ENCODE measurements around the gene SHB. TPM values are rescaled to one million over a fixed set of nuclear protein-coding genes. Genes with fewer than 3 reads are reported as not detected.

SHB gene
- total RNA-seq, 4 donors from 2014 or later, result 18.4 to 27.5 (median 22.0) TPM

- DNase-seq, result no peak
- intact Hi-C loops (cut with DNase I), result loop anchor here (5.0 to 10.0 kb wide), 2 partner anchors 70 to 72 kb away; no protein-coding TSS in a partner anchor
- no peaks in the 10 kb centered on the region for H3K36me3 ChIP-seq
- peaks cover 41 to 49% of the 10 kb centered on the region in 2 donors for H3K4me1 ChIP-seq
- H3K27me3 ChIP-seq, result no peaks in the 10 kb centered on the region
- TF ChIP-seq POLR2A (IDR thresholded peaks at IDR 0.05) (no peak), CTCF (IDR thresholded peaks at IDR 0.05) (no peak)
- H3K4me3 ChIP-seq (replicated peaks in 1 of 3), result no peak overlapping the region
- WGBS, 2 donors, result 63 to 83% methylated on average over 4 of the region's 4 CpGs
- H3K9me3 ChIP-seq, result no peaks in the 10 kb centered on the region
- no peak overlapping the region for H3K27ac ChIP-seq
These were observed 53.8 kb downstream of the SHB start for GRCh38 chr9:38015266-38015665.

GRCh38 chr9:38012767-38013450 is 56.1 kb downstream of the SHB start:
- Histone ChIP-seq H3K27ac (no peak overlapping the region), H3K4me3 (replicated peaks in 1 of 3) (no peak overlapping the region), H3K36me3 (no peaks in the 10 kb centered on the region), H3K27me3 (no peaks in the 10 kb centered on the region), H3K9me3 (no peaks in the 10 kb centered on the region), H3K4me1 (peaks cover 28 to 38% of the 10 kb centered on the region in 2 donors)
- no peak for TF ChIP-seq CTCF (IDR thresholded peaks at IDR 0.05)
- no peak for TF ChIP-seq POLR2A (IDR thresholded peaks at IDR 0.05)
- DNase-seq, result no peak
- WGBS, 2 donors, result 90 to 93% methylated on average over 9 of the region's 9 CpGs
- intact Hi-C loops (cut with DNase I), result loop anchor here (10.0 kb wide), 1 partner anchor 68 kb away; no protein-coding TSS in a partner anchor

GRCh38 chr9:38011991-38012390 is 57.0 kb downstream of the SHB start:
- Histone ChIP-seq H3K4me3 (replicated peaks in 1 of 3) (no peak overlapping the region), H3K27ac (no peak overlapping the region), H3K4me1 (peaks cover 22 to 38% of the 10 kb centered on the region in 2 donors), H3K27me3 (no peaks in the 10 kb centered on the region), H3K36me3 (no peaks in the 10 kb centered on the region), H3K9me3 (no peaks in the 10 kb centered on the region)
- TF ChIP-seq CTCF (IDR thresholded peaks at IDR 0.05), result no peak
- no peak for TF ChIP-seq POLR2A (IDR thresholded peaks at IDR 0.05)
- intact Hi-C loops (cut with DNase I), result loop anchor here (10.0 kb wide), 1 partner anchor 67 kb away; no protein-coding TSS in a partner anchor
- WGBS, 2 donors, result 94 to 97% methylated on average over 5 of the region's 5 CpGs
- no peak for DNase-seq

GRCh38 chr9:38010918-38011704 is 57.9 kb downstream of the SHB start:
- no peaks in the 10 kb centered on the region for H3K36me3 ChIP-seq
- DNase-seq, result no peak
- peaks cover 13 to 34% of the 10 kb centered on the region in 2 donors for H3K4me1 ChIP-seq
- no peak overlapping the region for H3K4me3 ChIP-seq (replicated peaks in 1 of 3)
- intact Hi-C loops (cut with DNase I), result loop anchor here (10.0 kb wide), 1 partner anchor 66 kb away; no protein-coding TSS in a partner anchor
- no peak overlapping the region for H3K27ac ChIP-seq
- TF ChIP-seq POLR2A (IDR thresholded peaks at IDR 0.05), result no peak
- WGBS, 2 donors, result 87 to 93% methylated on average over 7 of the region's 7 CpGs
- no peaks in the 10 kb centered on the region for H3K27me3 ChIP-seq
- H3K9me3 ChIP-seq, result no peaks in the 10 kb centered on the region

GRCh38 chr9:38009990-38010389 is 59.0 kb downstream of the SHB start:
- intact Hi-C loops (cut with DNase I), result loop anchor here (10.0 kb wide), 1 partner anchor 65 kb away; no protein-coding TSS in a partner anchor
- H3K27ac ChIP-seq, result no peak overlapping the region
- TF ChIP-seq POLR2A (IDR thresholded peaks at IDR 0.05) (no peak), CTCF (IDR thresholded peaks at IDR 0.05) (no peak)
- no peak for DNase-seq
- peaks cover 12 to 27% of the 10 kb centered on the region in 2 donors for H3K4me1 ChIP-seq
- WGBS, 2 donors, result 96 to 97% methylated on average over 4 of the region's 4 CpGs
- no peaks in the 10 kb centered on the region for H3K9me3 ChIP-seq
- no peaks in the 10 kb centered on the region for H3K27me3 ChIP-seq
- H3K4me3 ChIP-seq (replicated peaks in 1 of 3), result no peak overlapping the region
- H3K36me3 ChIP-seq, result no peaks in the 10 kb centered on the region

All from thyroid gland (tissue), 4 donors.